SK-N-SH (cell line): ENCODE measurements around the gene GAS7. TPM values are rescaled to one million over a fixed set of nuclear protein-coding genes. Genes with fewer than 3 reads are reported as not detected.

Experiments used
- CTCF ChIA-PET: fragments of 300-600, 350-600 bp; formaldehyde crosslinking; extraction: SDS; loops from one replicate; lab custom pipeline; 2021; lab: Yijun Ruan, JAX
- POLR2A ChIA-PET: fragments of 350-600 bp; sonication (Branson Sonifier 250); formaldehyde crosslinking; extraction: SDS; loops from one replicate; lab custom pipeline; 2020; ENCODE audit warnings: antibody characterized with exemption, inconsistent platforms; lab: Yijun Ruan, JAX
- DNase-seq: peaks from one replicate; pipeline ENCODE4 v3.0.0; 2012
- H2AFZ ChIP-seq: fragments of 200-600 bp; sonication (generic); 2 replicates; pipeline ENCODE4 v1.8.1; 2016; ENCODE audit warnings: antibody characterized with exemption, mild to moderate bottlenecking, low read depth
- H3F3A ChIP-seq: fragments of 200-600 bp; sonication (generic); replicated peaks from 2 replicates; pipeline ENCODE3; 2016; ENCODE audit warnings: antibody characterized with exemption, mild to moderate bottlenecking; ENCODE audit not compliant: insufficient read depth
- H3K27ac ChIP-seq, 2 experiments: fragments of 200-500 bp in 1 of 2; fragments of 200-600 bp in 1 of 2; sonication (Bioruptor generic) in 1 of 2; sonication (generic), shearing (Covaris generic) in 1 of 2; 2 replicates each; pipeline versions ENCODE4 v1.5.1 to v1.6.1; 2014 to 2016; ENCODE audit warnings: low read depth in 2 of 2, inconsistent platforms in 1 of 2, low read length in 1 of 2, mild to moderate bottlenecking in 1 of 2, mixed read lengths in 1 of 2
- H3K27me3 ChIP-seq: fragments of 200-600 bp; sonication (generic), shearing (Covaris generic); 2 replicates; pipeline ENCODE4 v1.6.1; 2016; ENCODE audit warnings: mixed run types; ENCODE audit not compliant: insufficient read depth
- H3K36me3 ChIP-seq, 2 experiments: fragments of 200-500 bp in 1 of 2; fragments of 200-600 bp in 1 of 2; sonication (Bioruptor generic) in 1 of 2; sonication (generic) in 1 of 2; replicated peaks in 1 of 2; 2 replicates each; pipeline versions ENCODE3 to v1.5.1; 2014 to 2016; ENCODE audit warnings: low read length in 1 of 2, mild to moderate bottlenecking in 1 of 2; ENCODE audit not compliant: insufficient read depth in 2 of 2, control insufficient read depth in 1 of 2
- H3K4me1 ChIP-seq, 2 experiments: fragments of 200-500 bp in 1 of 2; fragments of 200-600 bp in 1 of 2; sonication (Bioruptor generic) in 1 of 2; sonication (generic), shearing (Covaris generic) in 1 of 2; 2 replicates each; pipeline versions ENCODE4 v1.5.1 to v1.6.1; 2014 to 2016; ENCODE audit warnings: low read depth in 1 of 2, low read length in 1 of 2, mixed run types in 1 of 2; ENCODE audit not compliant: insufficient read depth in 2 of 2, control insufficient read depth in 1 of 2
- H3K4me2 ChIP-seq: fragments of 200-600 bp; sonication (generic), shearing (Covaris generic); 2 replicates; pipeline ENCODE4 v1.6.1; 2017; ENCODE audit warnings: mixed run types
- H3K4me3 ChIP-seq, 2 experiments: fragments of 200-500 bp in 1 of 2; fragments of 200-600 bp in 1 of 2; sonication (Bioruptor generic) in 1 of 2; sonication (generic), shearing (Covaris generic) in 1 of 2; 2 replicates each; pipeline versions ENCODE4 v1.5.1 to v1.8.1; 2014 to 2016; ENCODE audit warnings: low read depth in 2 of 2, inconsistent platforms in 1 of 2, low read length in 1 of 2, mild to moderate bottlenecking in 1 of 2, mixed read lengths in 1 of 2, moderate library complexity in 1 of 2
- H3K79me2 ChIP-seq: fragments of 200-600 bp; sonication (generic); 2 replicates; pipeline ENCODE4 v1.8.1; 2017; ENCODE audit warnings: mild to moderate bottlenecking; ENCODE audit not compliant: insufficient read depth
- H3K9ac ChIP-seq: fragments of 200-600 bp; sonication (generic); 2 replicates; pipeline ENCODE4 v1.6.1; 2017; ENCODE audit warnings: mixed run types
- H3K9me2 ChIP-seq: fragments of 200-600 bp; sonication (generic); 2 replicates; pipeline ENCODE4 v1.6.1; 2017; ENCODE audit warnings: mixed run types
- H3K9me3 ChIP-seq: fragments of 200-600 bp; sonication (generic); 2 replicates; pipeline ENCODE4 v1.6.1; 2017; ENCODE audit warnings: mixed run types, mild to moderate bottlenecking, moderate library complexity
- H4K20me1 ChIP-seq: fragments of 200-600 bp; sonication (generic); 2 replicates; pipeline ENCODE4 v1.6.1; 2017; ENCODE audit warnings: mild to moderate bottlenecking, mixed run types; ENCODE audit not compliant: insufficient read depth
- EZH2phosphoT487 ChIP-seq: fragments of 200-600 bp; sonication (generic); IDR thresholded peaks from 2 replicates; pipeline ENCODE4 v1.6.1; 2017; ENCODE audit warnings: low read depth, mixed run types, mild to moderate bottlenecking, antibody characterized with exemption, moderate library complexity, borderline replicate concordance
- GATA2 ChIP-seq: sonication (generic); formaldehyde crosslinking; IDR thresholded peaks from 2 replicates; pipeline ENCODE4 v1.5.0; 2020; ENCODE audit warnings: mild to moderate bottlenecking, missing genetic modification reagents
- MXI1 ChIP-seq: IDR thresholded peaks from 2 replicates; pipeline ENCODE4 v1.6.1; 2012; ENCODE audit warnings: mild to moderate bottlenecking, low read depth, low read length, improper control_type of control experiment
- NFIC ChIP-seq: IDR thresholded peaks from 2 replicates; pipeline ENCODE4 v1.4.0; 2012; ENCODE audit warnings: borderline replicate concordance
- RCOR1 ChIP-seq: fragments of 150-350 bp; IDR thresholded peaks from 2 replicates; pipeline ENCODE4 v1.6.1; 2017; ENCODE audit warnings: antibody characterized with exemption, low read length
- RXRA ChIP-seq: IDR thresholded peaks from 2 replicates; pipeline ENCODE4 v1.4.0; 2012; ENCODE audit warnings: low read depth, mild to moderate bottlenecking, borderline replicate concordance
- TCF12 ChIP-seq: IDR thresholded peaks from 2 replicates; pipeline ENCODE4 v1.4.0; 2012
- YY1 ChIP-seq: IDR thresholded peaks from 2 replicates; pipeline ENCODE4 v1.4.0; 2012; ENCODE audit warnings: low read depth, mild to moderate bottlenecking
- WGBS: methylation state at CpG from one replicate; pipeline ENCODE4 v1.1.6; 2017; ENCODE audit warnings: low lambda C conversion rate; 5-methylcytosine and 5-hydroxymethylcytosine counted together
- polyA plus RNA-seq, 3 experiments: library from polyadenylated mRNA; depleted of rRNA; stranded (reverse); fragments of >200 nt; gene quantifications; 2 replicates each; pipeline ENCODE4 v1.2.3, GENCODE V29; 2012
- TF ChIP-seq, protein P1 (sequence below): IDR thresholded peaks from 2 replicates; pipeline ENCODE4 v1.6.1; 2012; ENCODE audit warnings: mild to moderate bottlenecking, low read depth, low read length, moderate library complexity
- TF ChIP-seq, protein P2 (sequence below): fragments of 150-350 bp; IDR thresholded peaks from 2 replicates; pipeline ENCODE4 v1.6.1; 2016; ENCODE audit warnings: mild to moderate bottlenecking, low read depth, low read length

Gene GAS7
- polyA plus RNA-seq, 1 of the 3 experiments (the other 2 are of a cell fraction), result 0.12 TPM

DNA sequence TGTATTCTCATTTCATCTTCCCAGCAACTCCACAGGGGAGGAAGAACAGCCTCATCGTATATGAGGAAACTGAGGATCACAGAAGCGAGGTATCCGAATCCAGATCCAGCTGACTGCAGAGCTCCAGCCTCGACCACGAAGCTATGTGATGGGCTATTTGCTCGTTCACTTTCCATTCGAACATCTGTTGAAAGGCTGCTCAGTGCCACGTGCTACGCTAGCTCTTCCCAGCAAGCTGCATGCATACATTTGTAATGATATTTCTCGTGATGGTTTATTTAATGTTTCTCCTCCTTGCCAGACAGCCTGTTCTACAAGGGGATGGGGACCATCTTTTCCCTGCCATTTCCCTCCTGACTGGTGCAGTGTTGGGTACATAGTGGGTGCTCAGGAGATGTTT is 244.9 kb downstream of the GAS7 start:
- no peaks in the 10 kb centered on the region for H3K4me1 ChIP-seq
- no peaks in the 10 kb centered on the region for H3K9me2 ChIP-seq
- H3K27me3 ChIP-seq, result no peaks in the 10 kb centered on the region; the same call in 1 of the 2 replicates
- H4K20me1 ChIP-seq, result no peaks in the 10 kb centered on the region
- ChIA-PET POLR2A (no interaction called here), CTCF (no interaction called here)
- WGBS, result 12% methylated on average over 10 of the region's 10 CpGs
- DNase-seq, result no peak
- no peak overlapping the region for H3K27ac ChIP-seq
- TF ChIP-seq EZH2phosphoT487 (no peak), RCOR1 (no peak), MXI1 (no peak), RXRA (no peak), GATA2 (CRISPR knock-in tag) (no peak), YY1 (no peak)
- TF ChIP-seq, protein P1, sequence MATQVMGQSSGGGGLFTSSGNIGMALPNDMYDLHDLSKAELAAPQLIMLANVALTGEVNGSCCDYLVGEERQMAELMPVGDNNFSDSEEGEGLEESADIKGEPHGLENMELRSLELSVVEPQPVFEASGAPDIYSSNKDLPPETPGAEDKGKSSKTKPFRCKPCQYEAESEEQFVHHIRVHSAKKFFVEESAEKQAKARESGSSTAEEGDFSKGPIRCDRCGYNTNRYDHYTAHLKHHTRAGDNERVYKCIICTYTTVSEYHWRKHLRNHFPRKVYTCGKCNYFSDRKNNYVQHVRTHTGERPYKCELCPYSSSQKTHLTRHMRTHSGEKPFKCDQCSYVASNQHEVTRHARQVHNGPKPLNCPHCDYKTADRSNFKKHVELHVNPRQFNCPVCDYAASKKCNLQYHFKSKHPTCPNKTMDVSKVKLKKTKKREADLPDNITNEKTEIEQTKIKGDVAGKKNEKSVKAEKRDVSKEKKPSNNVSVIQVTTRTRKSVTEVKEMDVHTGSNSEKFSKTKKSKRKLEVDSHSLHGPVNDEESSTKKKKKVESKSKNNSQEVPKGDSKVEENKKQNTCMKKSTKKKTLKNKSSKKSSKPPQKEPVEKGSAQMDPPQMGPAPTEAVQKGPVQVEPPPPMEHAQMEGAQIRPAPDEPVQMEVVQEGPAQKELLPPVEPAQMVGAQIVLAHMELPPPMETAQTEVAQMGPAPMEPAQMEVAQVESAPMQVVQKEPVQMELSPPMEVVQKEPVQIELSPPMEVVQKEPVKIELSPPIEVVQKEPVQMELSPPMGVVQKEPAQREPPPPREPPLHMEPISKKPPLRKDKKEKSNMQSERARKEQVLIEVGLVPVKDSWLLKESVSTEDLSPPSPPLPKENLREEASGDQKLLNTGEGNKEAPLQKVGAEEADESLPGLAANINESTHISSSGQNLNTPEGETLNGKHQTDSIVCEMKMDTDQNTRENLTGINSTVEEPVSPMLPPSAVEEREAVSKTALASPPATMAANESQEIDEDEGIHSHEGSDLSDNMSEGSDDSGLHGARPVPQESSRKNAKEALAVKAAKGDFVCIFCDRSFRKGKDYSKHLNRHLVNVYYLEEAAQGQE, result no peak
- TF ChIP-seq, protein P2, sequence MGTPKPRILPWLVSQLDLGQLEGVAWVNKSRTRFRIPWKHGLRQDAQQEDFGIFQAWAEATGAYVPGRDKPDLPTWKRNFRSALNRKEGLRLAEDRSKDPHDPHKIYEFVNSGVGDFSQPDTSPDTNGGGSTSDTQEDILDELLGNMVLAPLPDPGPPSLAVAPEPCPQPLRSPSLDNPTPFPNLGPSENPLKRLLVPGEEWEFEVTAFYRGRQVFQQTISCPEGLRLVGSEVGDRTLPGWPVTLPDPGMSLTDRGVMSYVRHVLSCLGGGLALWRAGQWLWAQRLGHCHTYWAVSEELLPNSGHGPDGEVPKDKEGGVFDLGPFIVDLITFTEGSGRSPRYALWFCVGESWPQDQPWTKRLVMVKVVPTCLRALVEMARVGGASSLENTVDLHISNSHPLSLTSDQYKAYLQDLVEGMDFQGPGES, result no peak
- no peaks in the 10 kb centered on the region for H3K9me3 ChIP-seq
- no peak overlapping the region for H3K9ac ChIP-seq
- H3F3A ChIP-seq, result no peaks in the 10 kb centered on the region
- H3K36me3 ChIP-seq, result no peaks in the 10 kb centered on the region
- no peak overlapping the region for H3K4me2 ChIP-seq
- no peaks in the 10 kb centered on the region for H3K79me2 ChIP-seq
- H2AFZ ChIP-seq, result no peak overlapping the region
- H3K4me3 ChIP-seq, result no peak overlapping the region

DNA sequence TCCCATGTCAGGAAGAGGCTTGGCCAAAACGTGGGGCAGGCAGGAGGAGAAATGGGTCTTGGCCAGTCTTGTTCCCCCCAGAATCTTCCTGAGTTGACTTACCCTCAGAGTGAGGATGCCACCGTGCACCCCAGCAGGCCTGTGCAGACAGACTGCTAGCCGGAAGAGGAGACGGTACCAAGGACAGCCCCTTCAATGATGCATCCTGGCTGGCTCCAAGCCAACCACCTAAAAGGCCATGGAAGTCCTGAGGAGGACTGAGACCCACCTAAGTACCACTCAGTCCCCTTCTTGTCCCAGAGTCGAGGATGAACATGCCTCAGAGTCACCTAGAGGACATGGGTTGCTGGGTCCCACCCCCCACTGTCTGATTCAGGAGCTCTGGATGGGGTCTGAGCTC is 246.6 kb downstream of the GAS7 start:
- no peak overlapping the region for H3K4me3 ChIP-seq
- no peaks in the 10 kb centered on the region for H3K4me1 ChIP-seq
- no peaks in the 10 kb centered on the region for H3K9me3 ChIP-seq
- no peaks in the 10 kb centered on the region for H3K9me2 ChIP-seq
- ChIA-PET CTCF (no interaction called here), POLR2A (no interaction called here)
- 13% methylated on average over 5 of the region's 5 CpGs for whole genome bisulfite sequencing
- H3F3A ChIP-seq, result no peaks in the 10 kb centered on the region
- H3K27me3 ChIP-seq, result no peaks in the 10 kb centered on the region; the same call in 1 of the 2 replicates
- no peaks in the 10 kb centered on the region for H3K36me3 ChIP-seq
- no peak overlapping the region for H3K27ac ChIP-seq
- no peak overlapping the region for H3K4me2 ChIP-seq
- TF ChIP-seq TCF12, result no peak
- no peak for TF ChIP-seq EZH2phosphoT487
- no peak for TF ChIP-seq NFIC
- no peaks in the 10 kb centered on the region for H3K79me2 ChIP-seq
- no peak overlapping the region for H3K9ac ChIP-seq
- no peaks in the 10 kb centered on the region for H4K20me1 ChIP-seq
- no peak overlapping the region for H2AFZ ChIP-seq
- DNase-seq, result no peak
